Mucosa of descending colon (tissue), 3 donors: Measurements from ENCODE around the gene TMEM178B. TPM values are rescaled to one million over a fixed set of nuclear protein-coding genes. Genes with fewer than 3 reads are reported as not detected.

Source experiments
- ATAC-seq: fragments of 200-7000 bp; cut with Tn5 transposase; one replicate; pipeline ENCODE4 v1.9.1; 2020; ENCODE audit warnings: mild to moderate bottlenecking, moderate library complexity
- DNase-seq, 3 donors: peaks; one replicate each; pipeline ENCODE4 v3.0.0-alpha.2; 2020
- H3K36me3 ChIP-seq: fragments of 200-600 bp; one replicate; pipeline ENCODE4 v1.8.0; 2021; ENCODE audit warnings: low read depth, mild to moderate bottlenecking
- H3K4me1 ChIP-seq: fragments of 200-600 bp; one replicate; pipeline ENCODE4 v1.8.0; 2021; ENCODE audit warnings: low read depth, mild to moderate bottlenecking
- H3K4me3 ChIP-seq: fragments of 200-600 bp; one replicate; pipeline ENCODE4 v1.8.0; 2021; ENCODE audit warnings: mild to moderate bottlenecking
- H3K9me3 ChIP-seq: fragments of 200-600 bp; one replicate; pipeline ENCODE4 v1.8.0; 2021; ENCODE audit warnings: mild to moderate bottlenecking
- CTCF ChIP-seq: fragments of 200-600 bp; IDR thresholded peaks from one replicate; pipeline ENCODE4 v1.8.0; 2022; ENCODE audit warnings: antibody characterized with exemption, mild to moderate bottlenecking
- intact Hi-C, 2 donors: fragments of 100-400 bp; cut with DNase I in 1 of 2; cut with micrococcal nuclease in 1 of 2; formaldehyde crosslinking; loops; one replicate each; pipeline versions ENCODE4 v1.11.0 to v1.11.1; 2022; cut with DNase I, micrococcal nuclease
- total RNA-seq, 3 donors: library from RNA; stranded (reverse); fragmentation: NEBNext Ultra II Directional in 2 of 3; extraction: Animal tissue kit (Norgen Biotek cat#: 25700) in 2 of 3; gene quantifications; one replicate each; pipeline versions ENCODE4 v1.2.1 to v1.2.4, GENCODE V29; 2021 to 2023
- donor health status: DM: no; HTN: no; CAD: no; lungs with moderate emphysema.
- donor health status: DM: no; HTN: no; CAD: no.
- donor health status: DM: no; HTN: yes; CAD: no.

TMEM178B gene
- total RNA-seq, 3 donors from 2014 or later = 0.22 to 2.0 (median 0.32) TPM

DNA sequence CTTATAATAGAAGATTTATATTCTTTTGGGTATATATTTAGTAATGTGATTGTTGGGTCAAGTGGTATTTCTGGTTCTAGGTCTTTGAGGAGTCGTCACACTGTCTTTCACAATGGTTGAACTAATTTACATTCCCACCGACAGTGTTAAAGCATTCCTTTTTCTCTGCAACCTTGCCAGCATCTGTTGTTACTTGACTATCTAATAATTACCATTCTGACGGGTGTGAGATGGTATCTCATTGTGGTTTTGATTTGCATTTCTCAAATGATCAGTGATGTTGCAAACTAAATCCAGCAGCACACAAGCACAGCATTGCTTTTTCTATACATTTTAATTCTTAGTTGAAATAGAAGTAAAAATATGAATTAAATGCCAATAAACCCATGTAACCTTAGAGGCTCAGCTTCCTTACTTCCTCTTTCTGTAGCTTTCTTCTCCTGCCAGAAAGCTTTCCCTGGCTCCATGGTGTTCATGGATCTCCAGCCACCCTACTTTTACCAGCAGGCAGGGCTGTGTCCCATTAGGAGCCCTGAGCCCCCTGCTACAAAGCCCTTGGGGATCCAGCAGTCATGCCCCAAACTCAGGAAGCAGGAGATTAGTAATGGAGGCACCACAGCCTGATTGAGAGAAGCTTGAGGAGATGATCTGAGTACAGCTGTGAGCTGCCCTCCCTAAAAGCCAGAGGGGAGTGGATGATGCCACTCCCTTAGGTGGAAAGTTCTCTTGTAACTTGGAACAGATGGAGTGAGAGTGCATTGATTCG lies 158.6 kb downstream of the TMEM178B start:
- H3K4me3 ChIP-seq = no peak overlapping the region
- H3K4me1 ChIP-seq = no peaks in the 10 kb centered on the region
- TF ChIP-seq CTCF = no peak
- DNase-seq (no peak), ATAC-seq (no peak)
- intact Hi-C loops = no loop called here
- H3K9me3 ChIP-seq = no peaks in the 10 kb centered on the region
- H3K36me3 ChIP-seq = no peaks in the 10 kb centered on the region

GRCh38 chr7:141234335-141235105 lies 160.7 kb downstream of the TMEM178B start:
- Histone ChIP-seq H3K4me1 (no peaks in the 10 kb centered on the region), H3K4me3 (no peak overlapping the region), H3K9me3 (no peaks in the 10 kb centered on the region), H3K36me3 (no peaks in the 10 kb centered on the region)
- TF ChIP-seq CTCF = no peak
- DNase-seq (no peak), ATAC-seq (no peak)
- intact Hi-C loops = no loop called here

GRCh38 chr7:141235656-141236055 lies 161.8 kb downstream of the TMEM178B start:
- Histone ChIP-seq H3K36me3 (no peaks in the 10 kb centered on the region), H3K9me3 (no peaks in the 10 kb centered on the region), H3K4me3 (no peak overlapping the region), H3K4me1 (no peaks in the 10 kb centered on the region)
- ATAC-seq (no peak), DNase-seq (no peak)
- no peak for TF ChIP-seq CTCF
- intact Hi-C loops = no loop called here

- no peak overlapping the region for H3K4me3 ChIP-seq
- no peaks in the 10 kb centered on the region for H3K36me3 ChIP-seq
- intact Hi-C loops = no loop called here
- ATAC-seq (no peak), DNase-seq (no peak)
- TF ChIP-seq CTCF = no peak
- no peaks in the 10 kb centered on the region for H3K4me1 ChIP-seq
- no peaks in the 10 kb centered on the region for H3K9me3 ChIP-seq
Observed at GRCh38 chr7:141238596-141239243, 164.9 kb downstream of the TMEM178B start.

DNA sequence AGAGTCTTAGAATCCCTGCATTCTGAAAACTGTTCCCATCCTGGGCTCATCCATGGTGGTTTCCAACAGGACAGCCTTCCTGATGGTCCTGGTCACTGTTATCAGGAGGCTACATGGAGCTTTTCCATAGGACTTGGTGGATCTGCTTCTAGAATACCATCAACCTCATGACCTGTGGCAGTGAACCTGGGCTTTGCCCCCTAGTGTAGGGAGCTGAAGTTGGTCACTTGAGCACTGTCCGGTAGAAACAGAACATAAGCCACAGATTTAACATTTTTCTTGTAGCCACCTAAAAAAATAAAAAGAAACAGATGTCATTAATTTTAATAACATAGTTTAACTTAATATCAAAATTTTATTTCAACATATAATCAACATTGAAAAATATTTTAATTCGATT lies 165.8 kb downstream of the TMEM178B start:
- DNase-seq (no peak), ATAC-seq (no peak)
- Histone ChIP-seq H3K36me3 (no peaks in the 10 kb centered on the region), H3K9me3 (no peaks in the 10 kb centered on the region), H3K4me1 (no peaks in the 10 kb centered on the region), H3K4me3 (no peak overlapping the region)
- intact Hi-C loops = no loop called here
- no peak for TF ChIP-seq CTCF
